GM21381 (cell line): ENCODE results near the gene KCNJ15.

ENCODE experiments used
- ATAC-seq: cut with Tn5 transposase; IDR thresholded peaks from one replicate; pipeline ENCODE4 v1.9.1; 2021; ENCODE audit warnings: mild to moderate bottlenecking, moderate library complexity; ENCODE audit not compliant: unreplicated experiment

Gene KCNJ15

DNA sequence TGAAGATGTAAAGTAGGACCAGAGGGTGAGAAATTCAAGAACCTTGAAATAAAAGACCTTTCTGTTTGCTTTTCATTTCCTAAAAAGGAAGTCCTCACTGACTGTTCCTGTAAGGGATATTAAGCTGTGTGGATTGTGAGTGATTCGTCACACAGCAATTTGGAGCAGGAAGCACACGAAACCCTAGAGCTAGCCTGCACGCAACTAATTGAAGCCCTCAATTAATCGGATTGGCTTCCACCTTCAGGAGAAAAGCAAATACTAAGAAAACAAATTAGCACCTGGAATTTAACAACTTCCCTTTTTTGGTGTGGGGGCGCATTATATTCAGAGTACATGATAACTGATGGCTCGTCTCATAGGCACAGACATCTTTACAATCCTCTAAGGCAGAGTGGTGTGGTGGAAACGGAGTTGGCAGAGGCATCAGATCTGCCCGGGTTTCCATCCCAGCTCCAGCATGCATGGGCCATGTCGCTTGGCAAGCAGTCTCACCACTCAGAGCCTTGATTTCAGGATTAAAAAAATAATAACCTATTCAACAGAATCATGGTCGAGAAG is 95.2 kb downstream of the KCNJ15 start:
- ATAC-seq, result no peak

DNA sequence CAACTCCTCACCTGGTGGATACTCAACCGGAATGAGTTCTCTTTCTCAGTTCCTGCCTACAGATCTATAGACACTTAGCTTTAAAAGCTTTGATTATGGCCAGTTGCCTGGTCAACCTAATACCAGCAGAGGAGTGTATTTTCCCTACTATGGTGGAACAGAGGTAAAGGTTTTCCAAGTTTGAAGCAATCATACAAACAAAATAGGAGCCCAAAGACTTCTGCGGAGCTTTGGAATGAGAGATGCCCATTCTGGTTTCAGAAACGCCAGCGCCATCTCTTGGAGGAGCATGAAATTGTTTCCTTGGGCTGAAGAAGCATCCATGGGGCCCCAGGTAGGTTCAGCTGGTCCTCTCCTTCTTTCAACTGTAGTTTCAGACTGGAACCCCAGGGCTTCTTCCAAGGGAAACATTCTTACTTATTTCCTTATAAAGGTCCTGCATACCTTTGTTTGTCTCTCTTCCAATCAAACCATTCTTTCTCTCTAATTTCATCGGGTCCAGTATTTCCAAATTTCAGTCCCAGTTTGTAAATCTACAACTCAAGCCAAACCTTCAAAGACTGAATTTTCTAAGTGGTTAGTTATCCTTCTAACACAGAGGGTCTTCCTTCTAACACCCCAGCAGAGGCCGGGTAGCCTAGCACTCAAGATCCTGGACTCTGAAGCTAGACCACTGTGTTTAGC is 95.9 kb downstream of the KCNJ15 start:
- no peak for ATAC-seq

DNA sequence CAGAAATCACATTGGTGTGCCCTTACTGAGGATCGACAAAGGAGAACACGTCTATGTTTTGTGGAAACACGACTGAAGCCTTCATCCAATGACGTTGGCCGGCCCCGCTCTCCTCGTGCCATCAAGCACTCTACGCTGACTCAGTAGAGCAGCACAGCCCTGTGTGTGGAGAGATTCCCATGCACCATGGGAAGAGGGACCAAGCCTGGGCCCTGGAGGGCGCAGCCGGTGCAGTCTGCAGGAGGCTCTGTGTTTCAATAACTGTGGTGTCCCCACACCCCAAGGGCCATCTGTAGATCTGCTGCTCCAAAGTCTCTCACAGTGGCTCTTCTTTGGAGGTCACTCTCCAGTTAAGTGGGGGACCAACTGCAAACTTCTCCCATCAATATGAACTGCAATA is 97.4 kb downstream of the KCNJ15 start:
- no peak for ATAC-seq

DNA sequence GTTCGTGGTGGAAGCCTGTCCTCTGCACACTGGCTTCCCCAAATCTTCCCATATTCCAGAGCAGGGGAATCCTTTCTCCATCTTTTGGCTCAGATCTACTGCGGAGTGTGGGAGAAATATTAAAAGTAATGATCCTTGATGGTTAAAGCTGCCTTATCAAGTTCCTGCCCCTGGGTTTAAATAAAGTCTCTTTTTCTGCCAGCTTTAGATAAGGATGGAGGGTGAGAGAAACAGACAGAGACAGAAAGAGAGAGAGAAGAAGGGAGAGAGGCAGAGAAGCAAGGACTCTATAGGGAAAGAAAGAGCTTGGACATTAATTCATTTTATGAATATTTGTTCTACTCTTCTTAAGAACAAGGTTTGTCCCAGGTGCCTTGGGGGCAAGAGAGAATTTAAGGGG is 98.0 kb downstream of the KCNJ15 start:
- ATAC-seq, result no peak

DNA sequence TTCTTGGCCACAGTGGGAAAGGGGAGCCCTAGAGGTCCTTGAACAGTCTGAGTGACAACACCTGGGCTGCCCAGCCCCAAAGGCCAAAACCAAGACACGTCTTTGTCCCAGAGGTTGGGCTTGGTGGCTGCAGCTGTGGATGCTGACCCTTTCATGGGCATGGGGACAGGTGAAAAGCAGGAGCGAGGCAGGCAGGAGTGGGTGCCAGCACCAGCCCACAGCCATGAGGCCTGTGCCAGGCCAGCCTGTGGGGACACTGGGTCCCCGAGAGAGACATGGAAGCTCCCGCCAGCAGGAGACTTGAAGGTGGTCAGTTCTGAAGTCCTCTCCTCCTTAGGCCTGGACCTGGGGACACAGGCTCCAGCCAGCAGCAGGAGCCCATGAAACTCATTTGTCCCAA is 98.6 kb downstream of the KCNJ15 start:
- ATAC-seq, result no peak

DNA sequence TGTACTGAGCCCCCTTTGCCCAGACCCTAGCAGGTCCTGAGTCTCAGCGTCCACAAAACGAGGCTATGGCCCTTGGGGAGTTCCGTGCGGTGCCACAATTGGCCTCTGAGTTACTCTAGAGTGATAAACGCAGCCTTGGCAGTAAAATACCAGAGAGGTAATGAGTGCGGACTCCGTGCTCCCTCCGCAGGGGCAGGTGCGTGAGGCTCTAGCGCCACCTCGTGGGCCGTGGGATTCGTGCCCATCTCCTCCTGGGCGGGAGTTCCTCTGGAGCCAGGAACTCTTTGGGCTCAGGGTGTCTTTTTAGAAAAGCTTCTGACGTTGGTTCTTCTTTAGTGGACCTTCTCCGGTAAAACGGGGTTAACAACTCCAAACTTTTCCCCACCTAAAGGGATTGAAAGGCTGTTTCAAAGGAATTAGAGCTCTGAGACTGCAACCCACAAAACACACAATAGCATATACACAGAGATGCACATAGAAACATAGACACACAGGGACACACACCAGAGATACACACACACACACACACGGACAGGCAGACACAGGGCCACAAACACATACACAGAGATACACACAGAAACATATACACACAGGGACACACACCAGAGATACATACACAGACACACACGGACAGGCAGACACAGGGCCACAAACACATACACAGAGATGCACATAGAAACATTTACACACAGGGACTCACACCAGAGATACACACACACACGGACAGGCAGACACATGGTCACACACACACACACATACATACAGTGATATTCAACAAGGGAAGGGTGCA is 99.4 kb downstream of the KCNJ15 start:
- no peak for ATAC-seq
